ENCODE results near the gene TMEM114.

Gene TMEM114

GRCh38 chr16:8554022-8554421 is 36.3 kb downstream of the TMEM114 start:
- H3K4me3 ChIP-seq (ENCODE audit: low read depth, low read length), result no peak overlapping the region
- no peak for DNase-seq (ENCODE audit: low read depth)

- no peak overlapping the region for H3K4me3 ChIP-seq (ENCODE audit: low read depth, low read length)
- DNase-seq (ENCODE audit: low read depth), result no peak
Observed at GRCh38 chr16:8552487-8553221, 37.7 kb downstream of the TMEM114 start.

GRCh38 chr16:8551388-8552332 is 38.7 kb downstream of the TMEM114 start:
- no peak overlapping the region for H3K4me3 ChIP-seq (ENCODE audit: low read depth, low read length)
- DNase-seq (ENCODE audit: low read depth), result no peak

- no peak overlapping the region for H3K4me3 ChIP-seq (ENCODE audit: low read depth, low read length)
Observed at GRCh38 chr16:8550728-8551387, 39.5 kb downstream of the TMEM114 start.

GRCh38 chr16:8549843-8550412 is 40.4 kb downstream of the TMEM114 start:
- DNase-seq (ENCODE audit: low read depth), result no peak
- no peak overlapping the region for H3K4me3 ChIP-seq (ENCODE audit: low read depth, low read length)

More at GRCh38 chr16:8550728-8551387, 39.5 kb downstream of the TMEM114 start:
- no peak for DNase-seq (ENCODE audit: low read depth)

GRCh38 chr16:8548166-8548565 is 42.1 kb downstream of the TMEM114 start:
- H3K4me3 ChIP-seq (ENCODE audit: low read depth, low read length), result no peak overlapping the region
- no peak for DNase-seq (ENCODE audit: low read depth)

- no peak for DNase-seq (ENCODE audit: low read depth)
- H3K4me3 ChIP-seq (ENCODE audit: low read depth, low read length), result no peak overlapping the region
Observed at GRCh38 chr16:8547762-8548161, 42.5 kb downstream of the TMEM114 start.

- no peak for DNase-seq (ENCODE audit: low read depth)
- H3K4me3 ChIP-seq (ENCODE audit: low read depth, low read length), result no peak overlapping the region
Observed at GRCh38 chr16:8544406-8544805, 45.9 kb downstream of the TMEM114 start.

GRCh38 chr16:8543258-8543657 is 47.1 kb downstream of the TMEM114 start:
- DNase-seq (ENCODE audit: low read depth), result no peak
- no peak overlapping the region for H3K4me3 ChIP-seq (ENCODE audit: low read depth, low read length)

- H3K4me3 ChIP-seq (ENCODE audit: low read depth, low read length), result no peak overlapping the region
- no peak for DNase-seq (ENCODE audit: low read depth)
Observed at GRCh38 chr16:8542393-8542792, 47.9 kb downstream of the TMEM114 start.

- DNase-seq (ENCODE audit: low read depth), result no peak
- H3K4me3 ChIP-seq (ENCODE audit: low read depth, low read length), result no peak overlapping the region
Observed at GRCh38 chr16:8541868-8542267, 48.4 kb downstream of the TMEM114 start.

- no peak for DNase-seq (ENCODE audit: low read depth)
- no peak overlapping the region for H3K4me3 ChIP-seq (ENCODE audit: low read depth, low read length)
Observed at GRCh38 chr16:8537691-8538342, 52.5 kb downstream of the TMEM114 start.

GRCh38 chr16:8533509-8533908 is 56.8 kb downstream of the TMEM114 start:
- no peak for DNase-seq (ENCODE audit: low read depth)
- H3K4me3 ChIP-seq (ENCODE audit: low read depth, low read length), result no peak overlapping the region

GRCh38 chr16:8530752-8531384 is 59.4 kb downstream of the TMEM114 start:
- DNase-seq (ENCODE audit: low read depth), result no peak

GRCh38 chr16:8528471-8528870 is 61.8 kb downstream of the TMEM114 start:
- H3K4me3 ChIP-seq (ENCODE audit: low read depth, low read length), result no peak overlapping the region
- no peak for DNase-seq (ENCODE audit: low read depth)

More at GRCh38 chr16:8530752-8531384, 59.4 kb downstream of the TMEM114 start:
- no peak overlapping the region for H3K4me3 ChIP-seq (ENCODE audit: low read depth, low read length)

GRCh38 chr16:8523932-8524331 is 66.4 kb downstream of the TMEM114 start:
- no peak overlapping the region for H3K4me3 ChIP-seq (ENCODE audit: low read depth, low read length)
- DNase-seq (ENCODE audit: low read depth), result no peak

- no peak overlapping the region for H3K4me3 ChIP-seq (ENCODE audit: low read depth, low read length)
Observed at GRCh38 chr16:8522757-8523156, 67.6 kb downstream of the TMEM114 start.

GRCh38 chr16:8519643-8520042 is 70.7 kb downstream of the TMEM114 start:
- DNase-seq (ENCODE audit: low read depth), result no peak
- no peak overlapping the region for H3K4me3 ChIP-seq (ENCODE audit: low read depth, low read length)

More at GRCh38 chr16:8522757-8523156, 67.6 kb downstream of the TMEM114 start:
- DNase-seq (ENCODE audit: low read depth), result no peak
